ENCODE results near the gene S100A10.

S100A10 gene

DNA sequence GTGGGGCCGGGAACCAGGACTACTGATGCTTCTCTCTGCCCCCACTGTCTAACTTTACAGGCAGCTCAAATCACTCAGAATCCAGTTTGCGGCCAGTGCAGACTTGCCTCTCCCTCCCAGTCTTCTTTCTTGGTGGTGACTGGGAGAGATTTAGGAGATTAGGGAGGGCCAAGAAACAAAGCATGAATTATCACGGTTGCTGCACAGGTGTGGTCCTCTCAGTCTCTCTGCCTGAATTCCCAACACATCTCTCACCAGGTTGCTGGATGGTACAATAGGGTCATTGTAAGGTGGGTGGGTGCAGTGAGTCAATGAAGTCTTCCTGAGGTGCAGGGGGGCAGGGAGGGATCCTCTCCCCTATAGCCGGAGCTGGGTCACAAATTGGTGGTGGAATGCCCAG lies 30.6 kb upstream of the S100A10 start:
- DNase-seq (ENCODE audit: low read depth), result no peak
- no peak overlapping the region for H3K4me3 ChIP-seq (ENCODE audit: low read depth, low read length)
- TF ChIP-seq, protein P1, sequence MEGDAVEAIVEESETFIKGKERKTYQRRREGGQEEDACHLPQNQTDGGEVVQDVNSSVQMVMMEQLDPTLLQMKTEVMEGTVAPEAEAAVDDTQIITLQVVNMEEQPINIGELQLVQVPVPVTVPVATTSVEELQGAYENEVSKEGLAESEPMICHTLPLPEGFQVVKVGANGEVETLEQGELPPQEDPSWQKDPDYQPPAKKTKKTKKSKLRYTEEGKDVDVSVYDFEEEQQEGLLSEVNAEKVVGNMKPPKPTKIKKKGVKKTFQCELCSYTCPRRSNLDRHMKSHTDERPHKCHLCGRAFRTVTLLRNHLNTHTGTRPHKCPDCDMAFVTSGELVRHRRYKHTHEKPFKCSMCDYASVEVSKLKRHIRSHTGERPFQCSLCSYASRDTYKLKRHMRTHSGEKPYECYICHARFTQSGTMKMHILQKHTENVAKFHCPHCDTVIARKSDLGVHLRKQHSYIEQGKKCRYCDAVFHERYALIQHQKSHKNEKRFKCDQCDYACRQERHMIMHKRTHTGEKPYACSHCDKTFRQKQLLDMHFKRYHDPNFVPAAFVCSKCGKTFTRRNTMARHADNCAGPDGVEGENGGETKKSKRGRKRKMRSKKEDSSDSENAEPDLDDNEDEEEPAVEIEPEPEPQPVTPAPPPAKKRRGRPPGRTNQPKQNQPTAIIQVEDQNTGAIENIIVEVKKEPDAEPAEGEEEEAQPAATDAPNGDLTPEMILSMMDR (IDR thresholded peaks at IDR 0.05; ENCODE audit: control insufficient read depth, extremely low read depth, insufficient read depth), result no peak

DNA sequence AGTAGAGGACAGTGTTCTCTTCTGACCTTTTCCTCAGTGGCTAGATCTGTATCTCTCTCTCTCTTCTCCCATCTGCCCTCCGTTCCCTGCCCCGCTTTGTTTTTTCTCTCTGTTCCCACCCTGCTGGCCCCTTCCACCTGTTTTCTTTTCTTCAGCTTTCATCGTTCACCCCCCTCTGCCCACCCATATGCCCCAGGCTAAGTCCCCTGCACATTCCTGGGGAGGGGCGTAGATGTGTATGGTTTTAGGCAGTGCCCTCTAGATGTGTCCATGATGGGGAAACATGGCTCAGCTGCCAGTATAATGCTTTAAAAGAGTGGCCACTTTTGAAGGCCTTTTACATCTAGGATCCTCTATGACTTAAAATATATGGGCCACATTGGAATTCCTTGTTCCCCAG lies 29.6 kb upstream of the S100A10 start:
- no peak overlapping the region for H3K4me3 ChIP-seq (ENCODE audit: low read depth, low read length)
- no peak for DNase-seq (ENCODE audit: low read depth)
- TF ChIP-seq, protein P1 (IDR thresholded peaks at IDR 0.05; ENCODE audit: control insufficient read depth, extremely low read depth, insufficient read depth), result no peak

DNA sequence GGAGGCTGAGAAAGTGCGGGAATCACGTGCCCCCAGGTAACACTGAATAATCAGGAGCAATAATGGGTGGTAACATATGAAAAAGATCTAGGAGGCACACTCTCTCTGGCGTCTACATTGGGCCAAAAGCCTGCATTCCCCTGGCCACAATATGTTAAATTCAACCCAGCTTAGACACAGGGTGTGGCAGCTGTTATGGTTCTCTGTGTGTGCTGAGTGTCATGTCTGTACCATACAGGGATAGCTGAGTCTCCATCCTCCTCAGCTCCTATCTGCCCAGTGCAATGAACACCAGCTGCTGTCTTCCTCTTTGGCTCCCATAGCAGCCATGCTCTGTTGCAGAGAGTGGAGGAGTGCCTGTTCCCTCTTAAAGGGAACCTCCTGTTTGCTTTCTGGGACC lies 28.8 kb upstream of the S100A10 start:
- DNase-seq (ENCODE audit: low read depth), result no peak
- no peak overlapping the region for H3K4me3 ChIP-seq (ENCODE audit: low read depth, low read length)
- TF ChIP-seq, protein P1 (IDR thresholded peaks at IDR 0.05; ENCODE audit: control insufficient read depth, extremely low read depth, insufficient read depth), result no peak

DNA sequence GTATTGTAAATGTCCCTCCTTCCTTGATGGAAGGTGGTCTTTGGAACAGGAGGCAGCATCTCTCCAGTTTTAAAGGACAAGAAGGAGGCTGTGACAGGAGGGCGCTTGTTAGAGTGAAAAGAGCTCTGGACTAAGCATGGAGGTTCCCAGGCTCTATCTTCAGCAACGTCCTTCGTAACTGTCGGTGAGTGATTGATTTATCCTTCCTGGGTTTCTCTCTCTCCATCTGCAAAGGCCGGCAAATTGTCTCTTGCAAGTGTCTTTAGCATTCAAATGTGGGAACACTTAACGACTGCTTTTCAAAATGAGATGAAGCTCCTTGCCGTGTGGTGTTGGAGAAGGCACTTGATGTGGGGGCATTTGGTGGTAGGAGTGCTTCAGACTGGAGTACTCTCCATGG lies 27.9 kb upstream of the S100A10 start:
- no peak for DNase-seq (ENCODE audit: low read depth)
- no peak overlapping the region for H3K4me3 ChIP-seq (ENCODE audit: low read depth, low read length)
- TF ChIP-seq, protein P1 (IDR thresholded peaks at IDR 0.05; ENCODE audit: control insufficient read depth, extremely low read depth, insufficient read depth), result no peak

DNA sequence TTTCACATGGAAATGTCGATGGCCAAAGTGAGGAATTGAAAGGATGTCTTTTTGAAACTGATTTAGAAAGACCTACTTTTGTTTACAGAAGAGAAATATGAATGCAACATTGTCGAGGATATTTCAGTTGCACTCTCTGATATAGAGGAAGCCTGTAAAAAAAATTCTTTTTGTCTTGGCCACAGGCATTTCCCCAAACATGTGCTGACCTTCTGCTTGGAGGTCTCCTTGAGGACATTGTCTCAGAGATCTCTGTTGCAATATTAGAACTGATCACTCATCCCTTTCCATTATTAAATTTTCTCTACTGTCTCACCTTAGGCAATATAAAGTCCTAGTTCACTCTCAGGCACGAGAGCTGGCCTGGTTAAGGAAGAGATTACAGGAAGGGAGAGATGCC lies 27.2 kb upstream of the S100A10 start:
- no peak overlapping the region for H3K4me3 ChIP-seq (ENCODE audit: low read depth, low read length)
- TF ChIP-seq, protein P1 (IDR thresholded peaks at IDR 0.05; ENCODE audit: control insufficient read depth, extremely low read depth, insufficient read depth), result no peak
- no peak for DNase-seq (ENCODE audit: low read depth)

DNA sequence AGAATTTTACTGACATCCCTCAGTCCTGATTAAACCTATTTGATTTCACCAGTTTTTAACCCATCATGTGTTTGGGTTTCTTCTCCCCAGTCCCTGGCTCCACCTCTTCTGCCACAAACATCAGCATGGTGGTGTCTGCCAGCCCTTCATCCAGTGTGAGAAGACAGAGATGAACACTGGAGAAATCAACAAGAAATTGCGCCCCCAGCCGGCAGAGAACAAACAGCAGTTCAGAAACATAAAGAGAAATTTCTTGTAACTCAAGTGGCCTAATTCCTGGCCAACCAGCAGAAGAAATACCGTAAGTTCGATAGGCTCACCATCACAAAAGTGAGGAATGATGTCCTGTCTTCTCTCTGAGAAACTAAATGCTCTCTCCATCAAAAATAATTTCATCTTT lies 24.9 kb upstream of the S100A10 start:
- no peak for DNase-seq (ENCODE audit: low read depth)
- TF ChIP-seq, protein P1 (IDR thresholded peaks at IDR 0.05; ENCODE audit: control insufficient read depth, extremely low read depth, insufficient read depth), result peak; percentile 24; the same call in 1 of the 2 replicates
- no peak overlapping the region for H3K4me3 ChIP-seq (ENCODE audit: low read depth, low read length)

DNA sequence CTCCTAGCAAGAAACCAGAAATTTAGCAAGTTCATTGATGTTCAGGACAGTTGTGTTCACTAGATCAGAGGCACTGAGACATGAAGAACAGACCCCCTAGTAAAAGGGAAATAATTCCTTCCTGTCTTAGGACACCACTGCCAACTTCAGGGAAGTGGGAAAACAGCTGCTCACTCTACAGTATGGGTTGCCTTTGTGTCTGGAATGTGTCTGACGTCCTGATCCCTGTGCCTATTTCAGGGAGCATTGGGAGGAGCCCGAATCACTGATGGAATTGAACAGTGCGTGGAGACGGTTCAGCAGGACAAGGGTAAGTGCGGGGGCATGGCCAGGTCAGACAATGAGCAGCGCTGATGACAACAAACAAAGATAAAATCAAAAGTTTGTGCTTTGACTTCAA lies 22.1 kb upstream of the S100A10 start:
- TF ChIP-seq, protein P1 (IDR thresholded peaks at IDR 0.05; ENCODE audit: control insufficient read depth, extremely low read depth, insufficient read depth), result no peak
- DNase-seq (ENCODE audit: low read depth), result no peak

More for the DNA sequence above, 22.1 kb upstream of the S100A10 start:
- no peak overlapping the region for H3K4me3 ChIP-seq (ENCODE audit: low read depth, low read length)

Data from LNCaP clone FGC (cell line).